DND-41 (cell line): ENCODE data around the gene PPM1J.

Source experiments
- ATAC-seq: fragments of 200-7000 bp; cut with Tn5 transposase; 3 replicates; pipeline ENCODE4 v1.9.1; 2021; ENCODE audit warnings: low read depth; ENCODE audit not compliant: insufficient read depth
- DNase-seq: peaks from one replicate; pipeline ENCODE4 v3.0.0-alpha.2; 2020
- H2AFZ ChIP-seq: 2 replicates; pipeline ENCODE4 v1.6.0; 2012; ENCODE audit warnings: low read depth, low read length
- H3K27ac ChIP-seq: 2 replicates; pipeline ENCODE4 v1.5.1; 2012; ENCODE audit warnings: low read length, inconsistent platforms
- H3K27me3 ChIP-seq: fragments of 200-600 bp; sonication (generic); 2 replicates; pipeline ENCODE4 v1.6.0; 2012; ENCODE audit warnings: low read length, mild to moderate bottlenecking, inconsistent platforms; ENCODE audit not compliant: insufficient read depth, poor library complexity
- H3K36me3 ChIP-seq: 2 replicates; pipeline ENCODE4 v1.5.1; 2012; ENCODE audit warnings: low read length, inconsistent platforms; ENCODE audit not compliant: insufficient read depth
- H3K4me1 ChIP-seq: 2 replicates; pipeline ENCODE4 v1.5.1; 2012; ENCODE audit warnings: mild to moderate bottlenecking, low read length; ENCODE audit not compliant: insufficient read depth
- H3K4me2 ChIP-seq: 2 replicates; pipeline ENCODE4 v1.6.0; 2012; ENCODE audit warnings: mild to moderate bottlenecking, moderate library complexity, low read length, inconsistent platforms; ENCODE audit not compliant: insufficient read depth
- H3K4me3 ChIP-seq, 2 experiments: fragments of 200-600 bp in 1 of 2; shearing (Covaris generic) in 1 of 2; 2 replicates each; pipeline ENCODE4 v1.5.1; 2012 to 2016; ENCODE audit warnings: inconsistent platforms in 2 of 2, low read length in 2 of 2, mild to moderate bottlenecking in 2 of 2, low read depth in 1 of 2, moderate library complexity in 1 of 2
- H3K79me2 ChIP-seq: 2 replicates; pipeline ENCODE4 v1.6.0; 2012; ENCODE audit warnings: low read length, inconsistent platforms; ENCODE audit not compliant: insufficient read depth
- H3K9ac ChIP-seq: 2 replicates; pipeline ENCODE4 v1.6.0; 2012; ENCODE audit warnings: low read depth, mild to moderate bottlenecking, inconsistent platforms, low read length, moderate library complexity
- H3K9me3 ChIP-seq: 2 replicates; pipeline ENCODE4 v1.5.1; 2012; ENCODE audit warnings: low read length, moderate library complexity, mild to moderate bottlenecking, inconsistent platforms; ENCODE audit not compliant: insufficient read depth, severe bottlenecking
- H4K20me1 ChIP-seq: 2 replicates; pipeline ENCODE4 v1.6.0; 2012; ENCODE audit warnings: low read length; ENCODE audit not compliant: insufficient read depth
- CTCF ChIP-seq: IDR thresholded peaks from 2 replicates; pipeline ENCODE4 v1.5.1; 2012; ENCODE audit warnings: borderline replicate concordance, low read length, moderate library complexity, mild to moderate bottlenecking; ENCODE audit not compliant: poor library complexity, severe bottlenecking; ENCODE audit errors: extremely low read depth
- EZH2 ChIP-seq: IDR thresholded peaks from 3 replicates; pipeline ENCODE4 v1.6.1; 2012; ENCODE audit warnings: borderline replicate concordance, low read depth, mild to moderate bottlenecking, moderate library complexity, low read length, inconsistent platforms; ENCODE audit not compliant: severe bottlenecking

The PPM1J gene

GRCh38 chr1:112693821-112694220 is 21.3 kb downstream of the PPM1J start:
- H3K27ac ChIP-seq = no peak overlapping the region
- H3K36me3 ChIP-seq = peaks cover 90% of the 10 kb centered on the region
- H3K9ac ChIP-seq = no peak overlapping the region
- H3K79me2 ChIP-seq = no peaks in the 10 kb centered on the region; the same call in 1 of the 2 replicates
- H3K9me3 ChIP-seq = no peaks in the 10 kb centered on the region
- ATAC-seq (no peak), DNase-seq (no peak)
- H3K27me3 ChIP-seq = no peaks in the 10 kb centered on the region
- H3K4me3 ChIP-seq = no peak overlapping the region
- no peaks in the 10 kb centered on the region for H3K4me1 ChIP-seq
- H3K4me2 ChIP-seq = no peak overlapping the region
- H2AFZ ChIP-seq = no peak overlapping the region
- H4K20me1 ChIP-seq = peaks cover 6% of the 10 kb centered on the region; the same call in 1 of the 2 replicates
- TF ChIP-seq CTCF = no peak
- TF ChIP-seq EZH2 = no peak

GRCh38 chr1:112692681-112693080 is 22.5 kb downstream of the PPM1J start:
- Histone ChIP-seq H3K4me2 (no peak overlapping the region), H3K79me2 (peaks cover 8% of the 10 kb centered on the region), H3K36me3 (peaks cover 90% of the 10 kb centered on the region), H4K20me1 (peaks cover 17% of the 10 kb centered on the region; the same call in 1 of the 2 replicates), H3K9me3 (no peaks in the 10 kb centered on the region), H3K27ac (no peak overlapping the region), H3K9ac (no peak overlapping the region), H2AFZ (no peak overlapping the region), H3K4me1 (no peaks in the 10 kb centered on the region), H3K4me3 (no peak overlapping the region), H3K27me3 (no peaks in the 10 kb centered on the region)
- TF ChIP-seq EZH2 (no peak), CTCF (no peak)
- ATAC-seq (no peak), DNase-seq (no peak)

GRCh38 chr1:112689842-112690237 is 25.3 kb downstream of the PPM1J start:
- no peak for DNase-seq
- peaks cover 71% of the 10 kb centered on the region for H3K36me3 ChIP-seq
- no peaks in the 10 kb centered on the region for H3K27me3 ChIP-seq
- no peak overlapping the region for H3K4me2 ChIP-seq
- H3K79me2 ChIP-seq = peaks cover 32% of the 10 kb centered on the region
- H3K27ac ChIP-seq = no peak overlapping the region
- no peak overlapping the region for H3K9ac ChIP-seq
- H2AFZ ChIP-seq = no peak overlapping the region
- H3K9me3 ChIP-seq = no peaks in the 10 kb centered on the region
- H3K4me3 ChIP-seq = no peak overlapping the region
- TF ChIP-seq EZH2 (no peak), CTCF (no peak)
- H4K20me1 ChIP-seq = peaks cover 33% of the 10 kb centered on the region
- no peaks in the 10 kb centered on the region for H3K4me1 ChIP-seq
- ATAC-seq = no peak

GRCh38 chr1:112689196-112689841 is 25.8 kb downstream of the PPM1J start:
- Histone ChIP-seq H3K4me3 (no peak overlapping the region), H3K4me2 (no peak overlapping the region), H3K79me2 (peaks cover 37% of the 10 kb centered on the region), H4K20me1 (peaks cover 33% of the 10 kb centered on the region), H3K9me3 (no peaks in the 10 kb centered on the region), H3K4me1 (no peaks in the 10 kb centered on the region), H3K27ac (no peak overlapping the region), H3K27me3 (no peaks in the 10 kb centered on the region), H3K9ac (no peak overlapping the region), H3K36me3 (peaks cover 66% of the 10 kb centered on the region), H2AFZ (no peak overlapping the region)
- no peak for TF ChIP-seq CTCF
- ATAC-seq (no peak), DNase-seq (no peak)
